Measurements from ENCODE around the gene LSP1.
"Not testable (repeated sequence)": the region's sequence is repeated elsewhere in the genome, so short reads cannot be mapped to it uniquely, and the experiment has no call there.

Gene LSP1

DNA sequence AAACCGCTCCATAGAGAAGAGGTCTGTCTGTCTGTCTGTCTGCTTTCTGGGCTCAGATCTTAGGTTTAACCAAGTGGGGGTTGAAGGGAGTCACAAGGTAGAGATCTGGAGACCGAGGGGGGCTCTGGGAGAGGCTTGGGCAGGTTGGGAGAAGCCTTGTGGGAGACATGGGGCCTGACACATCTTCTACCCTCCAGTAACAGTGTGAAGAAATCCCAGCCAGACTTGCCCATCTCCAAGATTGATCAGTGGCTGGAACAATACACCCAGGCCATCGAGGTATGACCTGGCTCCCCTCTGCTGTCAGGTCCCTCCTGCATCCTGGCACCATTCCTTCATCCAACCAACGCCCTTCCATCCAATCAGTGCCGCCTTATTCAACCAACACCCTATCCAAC is 31.4 kb downstream of the LSP1 start:
- TF ChIP-seq, protein P1, sequence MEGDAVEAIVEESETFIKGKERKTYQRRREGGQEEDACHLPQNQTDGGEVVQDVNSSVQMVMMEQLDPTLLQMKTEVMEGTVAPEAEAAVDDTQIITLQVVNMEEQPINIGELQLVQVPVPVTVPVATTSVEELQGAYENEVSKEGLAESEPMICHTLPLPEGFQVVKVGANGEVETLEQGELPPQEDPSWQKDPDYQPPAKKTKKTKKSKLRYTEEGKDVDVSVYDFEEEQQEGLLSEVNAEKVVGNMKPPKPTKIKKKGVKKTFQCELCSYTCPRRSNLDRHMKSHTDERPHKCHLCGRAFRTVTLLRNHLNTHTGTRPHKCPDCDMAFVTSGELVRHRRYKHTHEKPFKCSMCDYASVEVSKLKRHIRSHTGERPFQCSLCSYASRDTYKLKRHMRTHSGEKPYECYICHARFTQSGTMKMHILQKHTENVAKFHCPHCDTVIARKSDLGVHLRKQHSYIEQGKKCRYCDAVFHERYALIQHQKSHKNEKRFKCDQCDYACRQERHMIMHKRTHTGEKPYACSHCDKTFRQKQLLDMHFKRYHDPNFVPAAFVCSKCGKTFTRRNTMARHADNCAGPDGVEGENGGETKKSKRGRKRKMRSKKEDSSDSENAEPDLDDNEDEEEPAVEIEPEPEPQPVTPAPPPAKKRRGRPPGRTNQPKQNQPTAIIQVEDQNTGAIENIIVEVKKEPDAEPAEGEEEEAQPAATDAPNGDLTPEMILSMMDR (IDR thresholded peaks at IDR 0.05; ENCODE audit: borderline replicate concordance, insufficient read depth, low read depth, low read length) = no peak
- H3K4me3 ChIP-seq (ENCODE audit: low read depth, low read length) = no peak overlapping the region

DNA sequence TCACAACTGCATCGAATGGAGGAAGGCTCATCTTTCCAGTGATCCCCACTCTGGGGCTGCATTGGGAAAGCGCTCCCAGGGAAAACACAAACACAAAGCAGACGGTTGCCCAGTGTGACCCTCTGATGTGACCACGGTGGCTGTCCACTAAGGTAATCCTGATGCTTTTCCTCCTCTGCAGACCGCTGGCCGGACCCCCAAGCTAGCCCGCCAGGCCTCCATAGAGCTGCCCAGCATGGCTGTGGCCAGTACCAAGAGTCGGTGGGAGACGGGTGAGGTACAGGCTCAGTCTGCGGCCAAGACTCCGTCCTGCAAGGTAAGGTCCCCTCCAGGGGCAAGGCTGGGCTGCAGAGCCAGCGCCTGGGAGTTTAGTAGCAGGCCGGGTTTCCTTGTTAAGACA is 33.7 kb downstream of the LSP1 start:
- not testable (repeated sequence) for H3K4me3 ChIP-seq (ENCODE audit: low read depth, low read length)

DNA sequence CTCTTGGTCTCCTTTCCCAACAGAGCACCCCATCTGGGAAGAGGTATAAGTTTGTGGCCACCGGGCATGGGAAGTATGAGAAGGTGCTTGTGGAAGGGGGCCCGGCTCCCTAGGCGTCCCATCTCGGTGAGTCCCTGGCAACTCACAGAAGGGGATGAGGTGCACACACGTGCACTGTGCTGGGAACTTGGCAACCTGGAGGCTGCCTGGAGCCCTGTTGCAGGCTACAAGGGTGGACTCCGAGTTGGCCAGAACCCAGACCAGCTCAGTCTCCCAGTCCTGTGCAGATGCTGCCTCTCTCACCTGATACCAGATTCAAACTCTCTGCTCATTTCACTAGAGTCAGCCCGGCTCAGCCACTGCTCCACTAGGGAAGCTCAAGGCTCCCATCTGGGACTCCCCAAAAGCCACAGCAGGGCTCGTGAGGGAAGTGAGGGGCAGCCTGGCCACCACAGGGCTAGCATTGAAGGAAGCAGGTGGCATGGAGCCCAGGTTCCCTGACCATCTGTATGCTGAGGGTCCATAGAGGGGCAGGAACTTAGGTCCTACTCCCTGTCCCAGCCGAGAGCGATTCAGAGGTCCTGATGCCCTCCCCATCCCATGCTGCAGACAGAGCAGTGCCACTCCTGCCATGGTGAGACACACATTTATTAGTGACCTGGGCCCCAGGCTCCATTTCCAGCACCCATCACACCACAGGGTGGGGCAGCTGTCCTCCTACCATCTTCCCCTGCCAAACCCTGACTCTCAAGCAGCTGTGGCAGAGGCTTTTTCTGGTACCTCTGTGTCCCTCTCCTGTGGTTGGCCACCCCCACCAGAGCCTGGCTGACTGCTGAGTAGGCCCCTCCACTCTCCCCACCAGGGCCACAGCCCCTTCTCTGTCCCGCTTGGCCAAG is 34.8 kb downstream of the LSP1 start:
- TF ChIP-seq, protein P1 (IDR thresholded peaks at IDR 0.05; ENCODE audit: borderline replicate concordance, insufficient read depth, low read depth, low read length) = no peak
- H3K4me3 ChIP-seq (ENCODE audit: low read depth, low read length) = no peak overlapping the region

DNA sequence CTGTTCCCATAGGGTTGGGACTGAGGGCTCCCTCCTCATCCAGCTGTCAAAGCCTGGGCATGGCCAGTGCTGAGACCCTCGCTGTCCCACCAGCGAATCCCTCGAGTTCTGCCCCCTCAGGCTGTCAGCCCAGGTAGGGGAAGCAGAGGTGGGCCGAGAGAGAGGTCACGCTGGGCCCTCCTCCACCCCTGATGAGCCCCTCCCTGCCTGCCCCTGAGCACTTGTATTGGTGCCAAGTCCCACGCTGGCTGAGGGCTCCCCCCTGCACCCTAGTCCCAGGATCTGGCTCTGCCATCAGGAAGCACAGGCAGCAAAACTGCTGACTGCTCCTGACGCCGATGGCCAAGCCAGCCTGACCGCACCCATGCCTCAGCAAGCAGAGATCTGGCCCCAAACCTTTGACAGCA is 35.5 kb downstream of the LSP1 start:
- no peak overlapping the region for H3K4me3 ChIP-seq (ENCODE audit: low read depth, low read length)

DNA sequence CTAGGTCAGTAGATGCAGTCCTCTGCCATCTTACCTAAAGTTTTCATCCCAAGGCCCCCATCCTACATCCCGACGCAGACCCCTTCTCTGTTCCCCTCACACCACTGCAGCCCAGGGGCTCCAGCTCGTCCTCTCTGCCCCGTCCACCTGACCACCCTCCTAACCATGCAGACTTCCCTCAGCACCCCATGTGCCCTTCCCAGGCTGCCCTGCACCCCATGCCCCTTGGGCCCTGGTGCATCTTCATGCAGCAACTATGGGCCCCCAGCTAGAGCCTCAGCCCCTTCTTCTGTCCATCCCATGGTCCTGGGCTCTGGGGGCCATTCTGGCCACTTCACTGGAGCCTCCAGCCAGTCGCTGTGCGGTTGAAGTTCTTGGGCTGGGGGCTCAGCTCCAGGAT is 35.9 kb downstream of the LSP1 start:
- TF ChIP-seq, protein P1 (IDR thresholded peaks at IDR 0.05; ENCODE audit: borderline replicate concordance, insufficient read depth, low read depth, low read length) = no peak
- no peak overlapping the region for H3K4me3 ChIP-seq (ENCODE audit: low read depth, low read length)

More for the DNA sequence above, 35.5 kb downstream of the LSP1 start:
- TF ChIP-seq, protein P1 (IDR thresholded peaks at IDR 0.05; ENCODE audit: borderline replicate concordance, insufficient read depth, low read depth, low read length) = no peak

DNA sequence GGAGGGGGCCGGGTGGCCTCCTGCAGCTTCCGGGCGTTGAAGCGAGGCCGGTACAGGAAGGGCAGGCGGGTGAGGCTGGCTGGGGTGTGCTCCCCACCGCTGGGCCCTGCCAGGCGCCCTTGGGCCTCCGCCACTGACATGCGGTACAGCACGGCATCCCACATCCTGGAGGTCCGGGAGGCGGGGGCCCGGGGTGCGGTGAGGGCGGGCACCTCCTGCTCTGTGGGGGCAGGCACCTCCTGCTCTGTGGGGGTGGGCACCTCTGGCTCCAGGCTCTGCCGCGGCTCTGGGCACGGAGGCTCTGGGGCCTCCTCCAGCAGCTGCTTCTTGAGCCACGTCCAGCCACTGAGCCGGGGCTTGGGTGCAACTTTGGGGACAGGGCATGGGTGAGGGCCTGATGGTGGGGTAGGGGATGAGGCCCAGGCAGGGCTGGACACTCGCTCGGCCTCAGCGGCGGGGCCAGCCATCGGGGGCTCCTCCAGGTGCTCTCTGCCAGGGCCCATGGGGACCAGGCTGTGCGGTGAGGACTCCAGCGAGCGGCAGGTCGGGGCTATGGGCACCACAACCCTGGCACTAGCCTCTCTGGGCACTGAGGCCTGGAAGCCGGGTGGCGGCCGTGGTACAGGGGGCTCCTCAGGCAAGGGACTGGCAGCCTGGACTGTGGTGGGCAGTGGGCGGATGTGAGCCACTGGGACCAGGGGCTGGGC is 36.5 kb downstream of the LSP1 start:
- H3K4me3 ChIP-seq (ENCODE audit: low read depth, low read length) = no peak overlapping the region
- TF ChIP-seq, protein P1 (IDR thresholded peaks at IDR 0.05; ENCODE audit: borderline replicate concordance, insufficient read depth, low read depth, low read length) = no peak

DNA sequence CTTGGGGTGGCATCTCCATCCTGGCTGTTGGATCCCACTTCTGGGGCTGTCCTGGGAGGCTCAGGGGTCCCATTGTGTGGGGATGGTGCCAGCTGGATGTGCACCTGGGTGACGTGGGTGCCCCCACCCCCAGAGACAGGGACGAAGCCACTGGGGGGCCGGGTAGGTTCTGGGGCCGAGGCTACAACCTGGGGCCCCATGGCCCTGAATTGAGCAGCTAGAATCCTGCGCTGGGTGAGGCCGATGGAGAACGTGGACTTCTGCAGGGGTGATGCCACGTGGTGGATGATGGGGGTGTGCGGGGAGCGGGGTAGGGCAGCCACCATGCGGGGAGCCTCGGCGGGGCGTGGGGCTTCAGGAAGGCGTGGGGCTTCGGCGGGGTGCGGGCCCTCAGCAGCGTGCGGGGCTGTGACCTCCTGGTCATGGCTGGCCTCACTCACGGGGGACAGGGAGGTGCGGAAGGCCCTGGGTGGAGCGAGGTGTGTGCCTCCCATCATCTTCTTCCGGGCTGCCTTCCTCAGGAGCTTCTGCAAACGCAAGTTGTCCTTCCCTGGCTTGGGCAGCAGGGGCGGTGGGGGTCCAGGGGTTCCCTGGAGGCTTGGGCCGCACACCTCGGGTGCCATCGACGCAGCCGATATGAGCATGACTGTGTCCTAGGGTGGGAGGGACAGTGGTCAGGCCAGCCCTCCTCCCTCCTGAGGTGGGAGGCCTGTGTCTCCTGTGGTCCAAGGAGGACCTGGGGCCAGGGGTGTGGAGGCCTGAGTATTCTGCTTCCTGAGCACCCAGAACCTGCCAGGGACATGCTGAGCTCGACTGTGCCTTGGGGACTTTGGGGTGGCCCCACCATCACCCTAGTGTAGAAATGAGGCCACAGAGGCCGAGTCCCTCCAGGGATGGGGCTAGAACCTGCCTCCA is 37.3 kb downstream of the LSP1 start:
- TF ChIP-seq, protein P1 (IDR thresholded peaks at IDR 0.05; ENCODE audit: borderline replicate concordance, insufficient read depth, low read depth, low read length) = no peak
- H3K4me3 ChIP-seq (ENCODE audit: low read depth, low read length) = no peak overlapping the region
